ENCODE results near the gene PRKN. TPM values are rescaled to one million over a fixed set of nuclear protein-coding genes. Genes with fewer than 3 reads are reported as not detected.

PRKN gene
- total and polyA plus RNA-seq, 2 experiments from 2014 or later: 0.10 to 0.84 TPM

DNA sequence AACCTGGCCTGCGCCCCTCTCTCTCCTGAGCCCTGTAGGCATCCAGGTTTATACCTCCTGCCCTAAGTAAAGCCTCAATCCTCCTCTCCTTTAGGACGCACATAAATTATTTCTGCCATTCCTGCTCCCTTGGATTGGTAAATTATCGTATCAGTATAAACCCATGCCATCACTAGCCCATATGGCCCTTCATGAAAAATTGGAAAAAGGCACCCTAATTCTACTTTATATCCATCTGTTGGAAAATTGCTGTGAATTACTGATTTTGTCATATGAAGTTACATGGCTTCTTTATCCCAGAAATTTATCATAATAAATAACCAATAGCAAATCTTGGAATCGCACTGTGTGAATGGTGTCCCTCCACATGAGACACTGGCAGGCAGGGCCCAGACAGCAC is 395.2 kb downstream of the PRKN start (continued):
- TF ChIP-seq, protein P1, sequence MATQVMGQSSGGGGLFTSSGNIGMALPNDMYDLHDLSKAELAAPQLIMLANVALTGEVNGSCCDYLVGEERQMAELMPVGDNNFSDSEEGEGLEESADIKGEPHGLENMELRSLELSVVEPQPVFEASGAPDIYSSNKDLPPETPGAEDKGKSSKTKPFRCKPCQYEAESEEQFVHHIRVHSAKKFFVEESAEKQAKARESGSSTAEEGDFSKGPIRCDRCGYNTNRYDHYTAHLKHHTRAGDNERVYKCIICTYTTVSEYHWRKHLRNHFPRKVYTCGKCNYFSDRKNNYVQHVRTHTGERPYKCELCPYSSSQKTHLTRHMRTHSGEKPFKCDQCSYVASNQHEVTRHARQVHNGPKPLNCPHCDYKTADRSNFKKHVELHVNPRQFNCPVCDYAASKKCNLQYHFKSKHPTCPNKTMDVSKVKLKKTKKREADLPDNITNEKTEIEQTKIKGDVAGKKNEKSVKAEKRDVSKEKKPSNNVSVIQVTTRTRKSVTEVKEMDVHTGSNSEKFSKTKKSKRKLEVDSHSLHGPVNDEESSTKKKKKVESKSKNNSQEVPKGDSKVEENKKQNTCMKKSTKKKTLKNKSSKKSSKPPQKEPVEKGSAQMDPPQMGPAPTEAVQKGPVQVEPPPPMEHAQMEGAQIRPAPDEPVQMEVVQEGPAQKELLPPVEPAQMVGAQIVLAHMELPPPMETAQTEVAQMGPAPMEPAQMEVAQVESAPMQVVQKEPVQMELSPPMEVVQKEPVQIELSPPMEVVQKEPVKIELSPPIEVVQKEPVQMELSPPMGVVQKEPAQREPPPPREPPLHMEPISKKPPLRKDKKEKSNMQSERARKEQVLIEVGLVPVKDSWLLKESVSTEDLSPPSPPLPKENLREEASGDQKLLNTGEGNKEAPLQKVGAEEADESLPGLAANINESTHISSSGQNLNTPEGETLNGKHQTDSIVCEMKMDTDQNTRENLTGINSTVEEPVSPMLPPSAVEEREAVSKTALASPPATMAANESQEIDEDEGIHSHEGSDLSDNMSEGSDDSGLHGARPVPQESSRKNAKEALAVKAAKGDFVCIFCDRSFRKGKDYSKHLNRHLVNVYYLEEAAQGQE (IDR thresholded peaks at IDR 0.05; ENCODE audit: unreplicated experiment): no peak

GRCh38 chr6:162331911-162332310 is 395.7 kb downstream of the PRKN start:
- Histone ChIP-seq H3K4me3 (no peak overlapping the region), H3K79me2 (replicated peaks; ENCODE audit: insufficient read depth) (no peaks in the 10 kb centered on the region), H3K4me1 (ENCODE audit: insufficient read depth) (no peaks in the 10 kb centered on the region), H3K9me2 (ENCODE audit: insufficient read depth) (no peaks in the 10 kb centered on the region; the same call in 1 of the 2 replicates), H3K4me2 (no peak overlapping the region), H4K20me1 (replicated peaks; ENCODE audit: insufficient read depth) (no peaks in the 10 kb centered on the region), H2AFZ (no peak overlapping the region), H3F3A (replicated peaks; ENCODE audit: low read depth) (no peaks in the 10 kb centered on the region), H3K27ac (ENCODE audit: low read depth) (no peak overlapping the region), H3K36me3 (ENCODE audit: insufficient read depth) (no peaks in the 10 kb centered on the region), H3K27me3 (ENCODE audit: insufficient read depth) (no peaks in the 10 kb centered on the region)
- Mint-ChIP-seq H3K9me3 (no peaks in the 10 kb centered on the region), H3K36me3 (ENCODE audit: low read depth) (no peaks in the 10 kb centered on the region), H3K4me3 (no peak overlapping the region), H3K27me3 (ENCODE audit: insufficient read depth, low read depth, poor library complexity) (peaks cover 3% of the 10 kb centered on the region), H3K4me1 (no peaks in the 10 kb centered on the region), H3K27ac (no peak overlapping the region)
- DNase-seq (ENCODE audit: low spot score) (no peak), ATAC-seq (no peak)
- TF ChIP-seq CREB1 (CRISPR knock-in tag; IDR thresholded peaks at IDR 0.05; ENCODE audit: low read depth) (no peak), ZNF114 (CRISPR knock-in tag; IDR thresholded peaks at IDR 0.05) (no peak), ZNF331 (CRISPR knock-in tag; IDR thresholded peaks at IDR 0.05; ENCODE audit: low read depth) (no peak), JUNB (IDR thresholded peaks at IDR 0.05; ENCODE audit: unreplicated experiment) (no peak), NANOG (IDR thresholded peaks at IDR 0.05; ENCODE audit: borderline replicate concordance) (no peak), POLR2AphosphoS5 (IDR thresholded peaks at IDR 0.05; ENCODE audit: low read depth) (no peak), STAT1 (IDR thresholded peaks at IDR 0.05; ENCODE audit: unreplicated experiment) (no peak)
- TF ChIP-seq, protein P2, sequence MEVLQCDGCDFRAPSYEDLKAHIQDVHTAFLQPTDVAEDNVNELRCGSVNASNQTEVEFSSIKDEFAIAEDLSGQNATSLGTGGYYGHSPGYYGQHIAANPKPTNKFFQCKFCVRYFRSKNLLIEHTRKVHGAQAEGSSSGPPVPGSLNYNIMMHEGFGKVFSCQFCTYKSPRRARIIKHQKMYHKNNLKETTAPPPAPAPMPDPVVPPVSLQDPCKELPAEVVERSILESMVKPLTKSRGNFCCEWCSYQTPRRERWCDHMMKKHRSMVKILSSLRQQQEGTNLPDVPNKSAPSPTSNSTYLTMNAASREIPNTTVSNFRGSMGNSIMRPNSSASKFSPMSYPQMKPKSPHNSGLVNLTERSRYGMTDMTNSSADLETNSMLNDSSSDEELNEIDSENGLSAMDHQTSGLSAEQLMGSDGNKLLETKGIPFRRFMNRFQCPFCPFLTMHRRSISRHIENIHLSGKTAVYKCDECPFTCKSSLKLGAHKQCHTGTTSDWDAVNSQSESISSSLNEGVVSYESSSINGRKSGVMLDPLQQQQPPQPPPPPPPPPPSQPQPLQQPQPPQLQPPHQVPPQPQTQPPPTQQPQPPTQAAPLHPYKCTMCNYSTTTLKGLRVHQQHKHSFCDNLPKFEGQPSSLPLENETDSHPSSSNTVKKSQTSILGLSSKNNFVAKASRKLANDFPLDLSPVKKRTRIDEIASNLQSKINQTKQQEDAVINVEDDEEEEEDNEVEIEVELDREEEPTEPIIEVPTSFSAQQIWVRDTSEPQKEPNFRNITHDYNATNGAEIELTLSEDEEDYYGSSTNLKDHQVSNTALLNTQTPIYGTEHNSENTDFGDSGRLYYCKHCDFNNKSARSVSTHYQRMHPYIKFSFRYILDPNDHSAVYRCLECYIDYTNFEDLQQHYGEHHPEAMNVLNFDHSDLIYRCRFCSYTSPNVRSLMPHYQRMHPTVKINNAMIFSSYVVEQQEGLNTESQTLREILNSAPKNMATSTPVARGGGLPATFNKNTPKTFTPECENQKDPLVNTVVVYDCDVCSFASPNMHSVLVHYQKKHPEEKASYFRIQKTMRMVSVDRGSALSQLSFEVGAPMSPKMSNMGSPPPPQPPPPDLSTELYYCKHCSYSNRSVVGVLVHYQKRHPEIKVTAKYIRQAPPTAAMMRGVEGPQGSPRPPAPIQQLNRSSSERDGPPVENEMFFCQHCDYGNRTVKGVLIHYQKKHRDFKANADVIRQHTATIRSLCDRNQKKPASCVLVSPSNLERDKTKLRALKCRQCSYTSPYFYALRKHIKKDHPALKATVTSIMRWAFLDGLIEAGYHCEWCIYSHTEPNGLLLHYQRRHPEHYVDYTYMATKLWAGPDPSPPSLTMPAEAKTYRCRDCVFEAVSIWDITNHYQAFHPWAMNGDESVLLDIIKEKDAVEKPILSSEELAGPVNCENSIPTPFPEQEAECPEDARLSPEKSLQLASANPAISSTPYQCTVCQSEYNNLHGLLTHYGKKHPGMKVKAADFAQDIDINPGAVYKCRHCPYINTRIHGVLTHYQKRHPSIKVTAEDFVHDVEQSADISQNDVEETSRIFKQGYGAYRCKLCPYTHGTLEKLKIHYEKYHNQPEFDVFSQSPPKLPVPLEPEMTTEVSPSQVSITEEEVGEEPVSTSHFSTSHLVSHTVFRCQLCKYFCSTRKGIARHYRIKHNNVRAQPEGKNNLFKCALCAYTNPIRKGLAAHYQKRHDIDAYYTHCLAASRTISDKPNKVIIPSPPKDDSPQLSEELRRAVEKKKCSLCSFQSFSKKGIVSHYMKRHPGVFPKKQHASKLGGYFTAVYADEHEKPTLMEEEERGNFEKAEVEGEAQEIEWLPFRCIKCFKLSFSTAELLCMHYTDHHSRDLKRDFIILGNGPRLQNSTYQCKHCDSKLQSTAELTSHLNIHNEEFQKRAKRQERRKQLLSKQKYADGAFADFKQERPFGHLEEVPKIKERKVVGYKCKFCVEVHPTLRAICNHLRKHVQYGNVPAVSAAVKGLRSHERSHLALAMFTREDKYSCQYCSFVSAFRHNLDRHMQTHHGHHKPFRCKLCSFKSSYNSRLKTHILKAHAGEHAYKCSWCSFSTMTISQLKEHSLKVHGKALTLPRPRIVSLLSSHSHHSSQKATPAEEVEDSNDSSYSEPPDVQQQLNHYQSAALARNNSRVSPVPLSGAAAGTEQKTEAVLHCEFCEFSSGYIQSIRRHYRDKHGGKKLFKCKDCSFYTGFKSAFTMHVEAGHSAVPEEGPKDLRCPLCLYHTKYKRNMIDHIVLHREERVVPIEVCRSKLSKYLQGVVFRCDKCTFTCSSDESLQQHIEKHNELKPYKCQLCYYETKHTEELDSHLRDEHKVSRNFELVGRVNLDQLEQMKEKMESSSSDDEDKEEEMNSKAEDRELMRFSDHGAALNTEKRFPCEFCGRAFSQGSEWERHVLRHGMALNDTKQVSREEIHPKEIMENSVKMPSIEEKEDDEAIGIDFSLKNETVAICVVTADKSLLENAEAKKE (CRISPR knock-in tag; IDR thresholded peaks at IDR 0.05): no peak
- TF ChIP-seq, protein P1 (IDR thresholded peaks at IDR 0.05; ENCODE audit: unreplicated experiment): no peak
- TF ChIP-seq, protein P3, sequence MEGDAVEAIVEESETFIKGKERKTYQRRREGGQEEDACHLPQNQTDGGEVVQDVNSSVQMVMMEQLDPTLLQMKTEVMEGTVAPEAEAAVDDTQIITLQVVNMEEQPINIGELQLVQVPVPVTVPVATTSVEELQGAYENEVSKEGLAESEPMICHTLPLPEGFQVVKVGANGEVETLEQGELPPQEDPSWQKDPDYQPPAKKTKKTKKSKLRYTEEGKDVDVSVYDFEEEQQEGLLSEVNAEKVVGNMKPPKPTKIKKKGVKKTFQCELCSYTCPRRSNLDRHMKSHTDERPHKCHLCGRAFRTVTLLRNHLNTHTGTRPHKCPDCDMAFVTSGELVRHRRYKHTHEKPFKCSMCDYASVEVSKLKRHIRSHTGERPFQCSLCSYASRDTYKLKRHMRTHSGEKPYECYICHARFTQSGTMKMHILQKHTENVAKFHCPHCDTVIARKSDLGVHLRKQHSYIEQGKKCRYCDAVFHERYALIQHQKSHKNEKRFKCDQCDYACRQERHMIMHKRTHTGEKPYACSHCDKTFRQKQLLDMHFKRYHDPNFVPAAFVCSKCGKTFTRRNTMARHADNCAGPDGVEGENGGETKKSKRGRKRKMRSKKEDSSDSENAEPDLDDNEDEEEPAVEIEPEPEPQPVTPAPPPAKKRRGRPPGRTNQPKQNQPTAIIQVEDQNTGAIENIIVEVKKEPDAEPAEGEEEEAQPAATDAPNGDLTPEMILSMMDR (conservative IDR thresholded peaks at IDR 0.05; ENCODE audit: low read depth in 2 of 2): no peak

Data from GM23338 (cell line).